Stimulated activated naive CD8-positive, alpha-beta T cell treated with anti-CD3 and anti-CD28 coated beads, Interleukin-15, Interleukin-2, amounts not matched to agents 100 U/mL and 50 U/mL, for 24 hours (primary cell): Measurements from ENCODE around the gene POLR3A.

ENCODE experiments used
- ATAC-seq: fragments of 150-1000 bp; cut with Tn5 transposase; one replicate; pipeline ENCODE4 v1.10.0; 2021
- DNase-seq: peaks from one replicate; pipeline ENCODE4 v3.0.0; 2021

Gene POLR3A

DNA sequence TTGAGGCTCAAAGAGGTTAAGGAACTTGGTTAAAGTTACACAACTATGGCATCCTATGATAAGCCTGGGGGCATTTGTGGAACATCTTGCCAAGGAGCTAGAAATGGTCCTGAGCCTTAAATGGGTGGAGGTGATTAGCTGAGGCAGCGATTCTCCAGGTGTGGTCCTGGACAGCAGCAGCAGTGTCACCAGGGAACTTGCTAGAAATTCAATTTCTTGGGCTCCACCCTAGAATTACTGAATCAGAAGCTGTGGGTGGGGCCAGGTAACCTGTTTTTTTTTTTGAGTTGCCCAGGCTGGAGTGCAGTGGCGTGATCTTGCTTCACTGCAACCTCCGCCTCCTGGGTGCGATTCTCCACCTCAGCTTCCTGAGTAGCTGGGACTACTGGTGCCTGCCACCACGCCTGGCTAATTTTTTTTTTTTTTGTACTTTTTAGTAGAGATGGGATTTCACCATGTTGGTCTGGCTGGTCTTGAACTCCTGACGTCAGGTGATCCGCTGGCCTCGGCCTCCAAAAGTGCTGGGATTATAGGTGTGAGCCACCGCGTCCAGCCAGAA, 17.5 kb upstream of the POLR3A start:
- DNase-seq: no peak
- ATAC-seq: no peak

DNA sequence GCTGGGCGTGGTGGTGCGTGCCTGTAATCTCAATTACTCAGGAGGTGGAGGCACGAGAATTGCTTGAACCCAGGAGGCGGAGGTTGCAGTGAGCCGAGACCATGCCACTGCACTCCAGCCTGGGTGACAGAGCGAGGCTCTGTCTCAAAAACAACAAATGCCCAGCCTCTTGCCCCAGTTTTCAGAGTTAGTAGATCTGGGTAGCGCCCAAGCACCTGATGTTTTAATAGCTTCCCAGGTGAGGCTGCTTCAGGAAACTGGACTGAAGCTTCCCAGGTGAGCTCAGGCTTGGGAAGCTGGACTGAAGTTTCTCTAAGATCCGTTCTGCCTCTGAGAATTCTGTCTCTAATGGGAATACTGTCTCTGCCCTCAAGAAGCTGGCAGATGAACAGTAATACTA, 16.5 kb upstream of the POLR3A start:
- ATAC-seq (no peak), DNase-seq (no peak)

- ATAC-seq (no peak), DNase-seq (peak; percentile 36)
Observed at GRCh38 chr10:78045237-78045636, 15.9 kb upstream of the POLR3A start.

DNA sequence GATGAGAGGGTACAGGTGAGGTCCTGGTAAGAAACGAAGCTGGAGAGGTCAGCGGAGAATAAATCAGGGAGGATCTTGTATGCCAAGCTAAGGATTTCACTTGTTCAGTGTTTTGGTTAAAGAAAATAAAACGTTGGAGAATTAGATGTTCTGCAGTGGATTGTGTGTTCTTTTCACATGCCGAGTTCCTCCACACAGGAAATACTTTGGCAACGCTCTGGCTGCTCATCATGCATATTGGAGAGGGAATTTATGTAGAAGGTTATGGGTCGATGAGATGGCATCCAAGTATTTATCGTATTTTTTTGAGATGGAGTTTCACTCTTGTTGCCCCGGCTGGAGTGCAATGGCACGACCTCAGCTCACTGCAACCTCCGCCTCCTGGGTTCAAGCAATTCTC, 15.4 kb upstream of the POLR3A start:
- ATAC-seq (no peak), DNase-seq (no peak)

- ATAC-seq (no peak), DNase-seq (no peak)
Observed at GRCh38 chr10:78044179-78044578, 14.9 kb upstream of the POLR3A start.

DNA sequence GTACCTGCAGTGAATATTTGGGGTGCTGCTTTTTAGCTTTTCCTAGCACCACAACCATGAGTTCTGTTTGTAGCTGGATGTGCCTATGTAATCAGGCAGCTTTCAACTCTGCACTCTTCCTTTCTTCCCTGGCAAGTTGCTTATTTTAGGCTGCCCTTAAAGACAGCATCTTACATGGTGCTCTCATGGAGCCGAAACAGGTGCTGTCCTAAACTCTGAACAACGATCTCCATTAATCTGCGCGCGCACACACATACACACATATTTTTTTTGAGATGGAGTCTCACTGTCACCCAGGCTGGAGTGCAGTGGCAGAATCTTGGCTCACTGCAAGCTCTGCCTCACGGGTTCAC, 13.4 kb upstream of the POLR3A start:
- ATAC-seq (no peak), DNase-seq (no peak)

DNA sequence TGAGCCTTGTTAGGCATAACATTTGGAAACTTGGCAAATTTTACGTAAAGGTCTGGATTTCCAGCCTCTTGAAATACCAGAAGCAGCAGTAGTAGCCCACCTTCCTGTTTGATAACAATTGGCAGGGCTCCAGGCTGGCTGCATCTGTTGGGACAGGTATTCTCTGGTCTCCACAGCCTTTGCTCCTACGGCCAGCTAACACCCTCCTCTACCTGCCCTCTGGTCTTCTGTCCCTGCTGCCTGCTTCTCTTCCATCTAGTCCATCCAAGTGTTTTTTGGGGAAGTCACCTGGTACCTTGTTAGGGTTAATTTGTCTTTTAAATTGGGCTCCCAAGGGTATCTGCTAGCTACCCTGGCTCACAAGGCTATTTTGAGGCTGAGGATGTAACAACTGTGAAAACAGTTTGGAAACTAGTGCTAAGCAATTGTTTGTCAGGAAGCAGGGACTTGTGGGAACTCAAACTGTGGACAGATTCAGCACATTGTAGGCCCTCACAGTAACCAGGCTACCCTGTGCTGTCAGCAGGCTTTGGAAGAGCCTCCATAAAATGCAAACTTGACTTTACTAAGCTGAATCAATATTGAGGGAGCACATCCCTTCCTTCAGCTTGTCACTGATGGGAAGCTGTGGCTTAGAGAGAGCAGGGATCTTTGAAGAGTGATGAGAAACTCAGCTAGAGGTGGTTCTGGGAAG, 12.9 kb upstream of the POLR3A start:
- ATAC-seq (no peak), DNase-seq (no peak)

DNA sequence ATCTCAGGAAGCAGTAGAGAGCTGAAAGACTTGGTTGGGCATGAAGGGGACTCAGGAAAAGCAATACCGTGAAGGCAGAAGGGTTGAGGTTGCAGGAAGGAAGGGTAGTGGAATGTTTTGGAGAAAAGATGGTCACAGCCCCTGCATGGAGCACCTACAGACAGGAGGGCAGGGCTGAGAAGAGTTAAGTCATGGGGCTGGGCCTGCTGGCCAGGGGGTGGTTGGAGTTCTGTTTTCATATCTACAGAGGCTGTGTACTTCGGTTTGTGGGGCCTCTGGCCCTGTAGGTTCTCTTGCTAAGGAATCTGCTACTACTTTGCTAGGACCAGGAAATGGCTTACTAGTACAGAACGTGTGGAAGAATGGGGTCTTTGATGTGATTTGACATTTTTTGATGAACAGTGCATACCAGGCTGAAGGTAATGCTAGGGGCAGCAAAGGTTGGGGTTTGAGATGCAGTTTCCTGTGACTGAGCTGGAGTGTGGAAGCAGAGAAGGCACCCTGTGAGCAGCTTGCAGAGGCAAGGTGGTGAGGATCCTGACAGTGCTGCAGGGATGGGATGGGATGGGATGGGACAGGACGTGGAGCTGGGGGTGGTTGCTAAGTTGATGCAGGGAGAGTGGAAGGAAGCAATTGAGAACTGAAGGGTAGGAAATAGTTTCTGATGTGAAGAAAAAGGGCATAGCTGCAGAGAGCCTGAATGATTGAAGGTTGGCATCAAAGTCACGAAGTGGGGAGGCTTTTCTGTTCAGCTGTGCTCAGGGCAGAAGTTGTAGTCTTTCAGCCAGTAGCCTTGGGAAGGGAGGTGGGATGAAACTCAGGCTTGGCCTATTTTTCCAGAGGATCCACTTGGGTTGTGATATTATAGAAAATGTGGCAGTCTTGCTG, 12.1 kb upstream of the POLR3A start:
- ATAC-seq (no peak), DNase-seq (no peak)

DNA sequence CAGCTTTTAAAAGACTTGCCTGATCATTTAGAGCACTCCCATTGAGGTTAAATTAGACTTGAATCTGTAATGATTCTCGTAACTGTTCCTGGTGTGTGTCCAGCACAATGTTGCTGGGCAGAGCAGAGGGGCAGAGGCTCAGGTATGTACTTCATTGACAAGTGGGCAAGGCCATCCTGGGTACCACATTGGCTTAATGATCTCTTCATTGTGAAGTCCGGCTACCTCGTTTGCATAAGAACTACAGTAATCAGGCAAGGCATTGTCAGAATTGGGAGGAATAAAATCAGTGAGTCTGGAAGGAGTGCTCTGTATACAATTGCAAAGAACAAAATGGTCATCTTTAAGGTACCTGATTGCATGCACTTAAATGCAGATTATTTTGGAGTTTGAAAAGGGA, 10.4 kb upstream of the POLR3A start:
- DNase-seq (no peak), ATAC-seq (no peak)

DNA sequence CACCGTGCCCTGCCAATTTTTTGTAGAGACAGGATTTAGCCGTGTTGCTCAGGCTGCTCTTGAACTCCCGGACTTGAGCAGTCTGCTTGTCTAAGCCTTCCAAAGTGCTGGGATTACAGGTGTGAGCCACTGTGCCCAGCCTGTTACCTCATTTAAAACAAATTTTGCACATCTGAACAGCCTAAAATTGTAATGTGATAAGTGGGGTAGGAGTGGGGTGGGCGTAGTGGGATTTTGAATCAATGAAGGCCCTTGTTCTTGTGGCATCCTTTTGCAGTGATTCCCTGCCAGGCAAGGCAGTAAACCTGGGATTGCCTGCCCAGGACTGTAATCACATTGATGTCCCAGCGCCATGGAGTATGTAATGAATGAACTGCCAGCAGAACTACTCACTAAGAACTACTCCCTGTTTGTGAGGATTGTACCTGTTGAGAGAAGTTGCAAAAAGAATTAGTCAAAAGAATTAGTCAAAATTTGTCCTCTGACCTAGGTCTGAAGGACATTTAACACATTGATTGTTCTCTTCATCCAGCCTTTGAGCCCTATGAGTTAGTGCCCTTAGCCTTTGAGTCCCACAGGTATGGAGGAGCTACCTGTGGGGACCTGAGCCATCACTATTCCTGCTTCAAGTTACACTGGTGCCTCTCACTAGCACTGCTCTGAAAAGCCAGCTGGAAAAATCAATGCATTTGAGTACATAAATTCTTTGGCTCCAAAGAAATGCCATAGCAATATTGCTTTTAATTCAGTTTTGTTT, 9.7 kb upstream of the POLR3A start:
- no peak for ATAC-seq
- no peak for DNase-seq

DNA sequence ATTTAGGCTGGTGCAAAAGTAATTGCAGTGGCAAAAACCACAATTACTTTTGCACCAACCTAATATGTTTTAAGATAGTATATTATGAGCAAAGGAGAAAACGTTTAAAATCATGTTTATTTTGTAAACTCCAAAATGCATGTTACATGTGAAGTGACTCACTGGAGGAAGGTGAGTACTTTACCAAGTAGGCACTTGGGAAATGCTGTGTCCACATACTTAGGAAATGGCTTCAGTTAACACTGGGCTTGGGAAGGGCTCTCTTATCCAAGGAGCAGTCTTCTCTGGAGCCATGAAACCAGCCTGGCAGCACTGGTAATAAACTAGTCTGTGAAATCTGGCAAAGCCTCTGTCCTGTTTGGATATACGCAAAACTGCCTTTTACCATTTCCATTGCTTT, 8.8 kb upstream of the POLR3A start:
- DNase-seq (no peak), ATAC-seq (no peak)

- ATAC-seq: no peak
- DNase-seq: no peak
Observed at GRCh38 chr10:78035933-78036583, 6.7 kb upstream of the POLR3A start.

GRCh38 chr10:78035437-78035836, 6.1 kb upstream of the POLR3A start:
- ATAC-seq (no peak), DNase-seq (no peak)

GRCh38 chr10:78035025-78035424, 5.7 kb upstream of the POLR3A start:
- DNase-seq (no peak), ATAC-seq (no peak)

- peak; percentile 94 for DNase-seq
- ATAC-seq: peak; percentile 87
Observed at GRCh38 chr10:78033637-78034470, 4.5 kb upstream of the POLR3A start, which contains the start of gene RPS24. Gene RPS24, plus strand, starts transcription at chr10:78033863. Its CDS starts 39 bp downstream, at chr10:78033902.

DNA sequence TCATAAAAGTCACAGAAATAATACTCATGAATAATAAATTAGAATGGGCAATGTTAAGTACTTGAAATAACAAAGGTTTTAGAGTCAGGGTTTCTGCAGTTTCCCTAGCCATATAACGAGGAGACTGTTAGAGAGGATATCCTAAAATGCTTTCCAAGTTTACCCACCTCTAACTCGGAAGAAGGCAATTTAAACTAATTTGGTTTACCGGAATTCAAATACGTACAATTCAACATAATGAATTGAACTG, 4.0 kb upstream of the POLR3A start:
- DNase-seq (no peak), ATAC-seq (no peak)

- ATAC-seq (no peak), DNase-seq (no peak)
Observed at GRCh38 chr10:78028438-78029268, 662 bp downstream of the POLR3A start.

GRCh38 chr10:78025685-78026364, 3.5 kb downstream of the POLR3A start:
- no peak for ATAC-seq

DNA sequence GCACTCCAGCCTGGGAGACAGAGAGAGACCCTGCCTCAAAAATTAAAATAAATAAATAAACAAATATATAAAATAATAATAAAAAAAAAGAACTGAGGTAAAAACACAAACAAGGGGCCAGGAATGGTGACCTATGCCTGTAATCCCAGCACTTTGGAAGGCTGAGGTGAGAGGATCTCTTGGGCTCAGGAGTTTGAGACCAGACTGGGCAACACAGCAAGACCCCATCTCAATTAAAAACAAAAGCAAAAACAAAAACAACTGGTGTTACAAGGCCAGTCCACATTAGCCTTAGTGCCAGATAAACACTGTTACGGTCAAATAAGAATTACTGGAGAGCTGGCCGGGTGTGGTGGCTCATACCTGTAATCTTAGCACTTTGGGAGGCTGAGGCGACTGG, 5.6 kb downstream of the POLR3A start:
- ATAC-seq: no peak

More at GRCh38 chr10:78025685-78026364, 3.5 kb downstream of the POLR3A start:
- no peak for DNase-seq

DNA sequence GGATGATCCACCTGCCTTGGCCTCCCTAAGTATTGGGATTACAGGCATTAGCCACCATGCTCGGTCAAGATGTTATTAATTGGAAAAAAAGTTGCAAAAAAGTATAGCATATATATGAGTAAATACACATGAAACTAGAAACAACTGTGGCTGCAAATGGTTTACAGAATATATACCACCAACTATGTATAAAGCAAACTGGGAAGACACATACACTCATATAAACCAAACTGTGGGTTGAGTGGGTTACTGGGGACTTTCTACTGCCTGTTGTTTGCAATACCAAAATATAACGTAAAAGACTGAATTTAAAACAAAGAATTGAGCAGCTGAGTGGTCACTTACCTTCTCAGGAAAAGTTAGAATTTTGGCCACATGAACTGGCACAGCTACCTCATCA, 8.1 kb downstream of the POLR3A start:
- ATAC-seq (no peak), DNase-seq (no peak)

More for the DNA sequence above, 5.6 kb downstream of the POLR3A start:
- no peak for DNase-seq
